H1 (cell line): ENCODE results near the gene KLHL30. TPM values are rescaled to one million over a fixed set of nuclear protein-coding genes. Genes with fewer than 3 reads are reported as not detected.

Experiments used
- CHD7 ChIP-seq: fragments of 300-600 bp; sonication (generic); IDR thresholded peaks from 2 replicates; pipeline ENCODE4 v1.7.1; 2012; ENCODE audit warnings: low read length, moderate library complexity, mild to moderate bottlenecking, inconsistent platforms; ENCODE audit not compliant: insufficient replicate concordance
- polyA plus RNA-seq, 7 experiments: library from polyadenylated mRNA; depleted of rRNA in 3 of 7; stranded (reverse) in 5 of 7; unstranded in 2 of 7; fragments of >200 nt in 5 of 7; fragments of 200-250 nt in 2 of 7; gene quantifications; 1 replicate in 5 of 7; 2 replicates in 1 of 7; 4 replicates in 1 of 7; pipeline versions ENCODE4 v1.2.1 to v1.2.3, GENCODE V29; 2011 to 2013; ENCODE audit warnings: missing spikeins in 2 of 7, mixed read lengths in 2 of 7
- total RNA-seq: library from RNA; stranded (reverse); fragmentation: NEBNext Ultra II Directional; extraction: Animal tissue kit (Norgen Biotek cat#: 25700); gene quantifications from 2 replicates; pipeline ENCODE4 v1.2.1, GENCODE V29; 2021

The KLHL30 gene
- total and polyA plus RNA-seq, 2 of the 8 experiments (the other 6 are each of a cell fraction or from before 2014, with no cell fraction given) = not detected

- no peak for TF ChIP-seq CHD7
These were observed 17.6 kb downstream of the KLHL30 start (continued) for GRCh38 chr2:238155761-238156694.
